GM12878 (cell line): ENCODE data around the gene CDC5L. TPM values are rescaled to one million over a fixed set of nuclear protein-coding genes. Genes with fewer than 3 reads are reported as not detected.

ENCODE experiments used
- ATAC-seq: fragments of 200-7000 bp; cut with Tn5 transposase; 3 replicates; pipeline ENCODE4 v1.9.1; 2020; ENCODE audit warnings: mild to moderate bottlenecking, moderate library complexity
- BruUV-seq: library from RNA; stranded (reverse); fragments of 400-500 nt; replicated peaks from 2 replicates; lab custom pipeline; 2021; lab: Mats Ljungman, UMichigan
- CTCF ChIA-PET: fragments of 300-600 bp; sonication (Branson Sonifier 250); formaldehyde crosslinking; extraction: SDS; loops from one replicate; lab custom pipeline; 2021; ENCODE audit warnings: inconsistent platforms; lab: Yijun Ruan, JAX
- POLR2A ChIA-PET: fragments of 350-600 bp; formaldehyde crosslinking; extraction: SDS; loops from one replicate; lab custom pipeline; 2021; ENCODE audit warnings: inconsistent platforms; lab: Charles Lee
- RAD21 ChIA-PET: fragments of 300-600 bp; sonication (Branson Sonifier 250); formaldehyde crosslinking; loops from one replicate; lab custom pipeline; 2023; ENCODE audit warnings: antibody characterized with exemption; ENCODE audit not compliant: unreplicated experiment; lab: Charles Lee
- SMC1A ChIA-PET: fragments of 300-600 bp; sonication (Branson Sonifier 250); formaldehyde crosslinking; loops from one replicate; lab custom pipeline; 2023; ENCODE audit not compliant: unreplicated experiment, uncharacterized antibody; lab: Charles Lee
- DNase-seq: peaks from one replicate; pipeline ENCODE4 v3.0.0-alpha.2; 2011; ENCODE audit warnings: low read depth, low spot score
- FAIRE-seq: peaks from 3 replicates; lab custom pipeline; 2011; peaks lifted over from hg19 to GRCh38; lab: Jason Lieb, UNC
- H2AFZ ChIP-seq: 2 replicates; pipeline ENCODE4 v1.6.0; 2011; ENCODE audit warnings: low read depth, low read length, control low read depth; ENCODE audit not compliant: control insufficient read depth
- H3K27ac ChIP-seq: 2 replicates; pipeline ENCODE4 v1.5.1; 2011; ENCODE audit warnings: control low read depth; ENCODE audit not compliant: control insufficient read depth, insufficient read depth
- H3K27me3 ChIP-seq, 2 experiments: replicated peaks in 1 of 2; 2 replicates each; pipeline versions ENCODE4 v1.6.0 to v1.6.1; 2011; ENCODE audit warnings: low read length in 1 of 2; ENCODE audit not compliant: control insufficient read depth in 2 of 2, insufficient read depth in 2 of 2
- H3K36me3 ChIP-seq, 2 experiments: 2 replicates each; pipeline ENCODE4 v1.5.1; 2011; ENCODE audit warnings: low read length in 1 of 2; ENCODE audit not compliant: control insufficient read depth in 2 of 2, insufficient read depth in 2 of 2
- H3K4me1 ChIP-seq: 2 replicates; pipeline ENCODE4 v1.6.1; 2011; ENCODE audit warnings: mild to moderate bottlenecking, low read length, moderate library complexity, mixed read lengths; ENCODE audit not compliant: control insufficient read depth, insufficient read depth
- H3K4me2 ChIP-seq: 2 replicates; pipeline ENCODE4 v1.6.0; 2011; ENCODE audit warnings: control low read depth; ENCODE audit not compliant: control insufficient read depth, insufficient read depth
- H3K4me3 ChIP-seq: fragments of 200-600 bp; sonication (generic); 2 replicates; pipeline ENCODE4 v1.5.1; 2016
- H3K79me2 ChIP-seq: 2 replicates; pipeline ENCODE4 v1.6.0; 2011; ENCODE audit warnings: low read length; ENCODE audit not compliant: control insufficient read depth, insufficient read depth
- H3K9ac ChIP-seq: 2 replicates; pipeline ENCODE4 v1.8.0; 2011; ENCODE audit warnings: low read length, control low read depth, mixed read lengths; ENCODE audit not compliant: control insufficient read depth, insufficient read depth
- H3K9me3 ChIP-seq: replicated peaks from 3 replicates; pipeline ENCODE4 v1.5.1; 2011; ENCODE audit warnings: mild to moderate bottlenecking, low read length; ENCODE audit not compliant: control insufficient read depth, insufficient read depth
- H4K20me1 ChIP-seq: 2 replicates; pipeline ENCODE4 v1.6.0; 2011; ENCODE audit not compliant: control insufficient read depth, insufficient read depth
- CHD2 ChIP-seq: IDR thresholded peaks from 2 replicates; pipeline ENCODE4 v1.6.1; 2011; ENCODE audit warnings: low read depth, low read length, improper control_type of control experiment, borderline replicate concordance
- ESRRA ChIP-seq: IDR thresholded peaks from 2 replicates; pipeline ENCODE4 v1.6.1; 2012; ENCODE audit warnings: mild to moderate bottlenecking, low read length, improper control_type of control experiment
- EZH2 ChIP-seq: IDR thresholded peaks from 2 replicates; pipeline ENCODE4 v1.6.1; 2012; ENCODE audit warnings: low read depth, mild to moderate bottlenecking, control low read depth, inconsistent platforms, low read length, borderline replicate concordance; ENCODE audit not compliant: control insufficient read depth
- FOS ChIP-seq: IDR thresholded peaks from 3 replicates; pipeline ENCODE4 v1.6.1; 2011; ENCODE audit warnings: borderline replicate concordance; ENCODE audit not compliant: insufficient read length; ENCODE audit errors: extremely low read depth
- PAX8 ChIP-seq: fragments of 450-650 bp; IDR thresholded peaks from 2 replicates; pipeline ENCODE4 v1.6.1; 2017; ENCODE audit warnings: mild to moderate bottlenecking, moderate library complexity
- SPI1 ChIP-seq: IDR thresholded peaks from 2 replicates; pipeline ENCODE4 v1.6.1; 2011; ENCODE audit warnings: low read depth, mild to moderate bottlenecking, low read length, moderate library complexity, borderline replicate concordance; ENCODE audit not compliant: insufficient read depth
- TARDBP ChIP-seq: IDR thresholded peaks from 2 replicates; pipeline ENCODE4 v1.6.1; 2016; ENCODE audit warnings: borderline replicate concordance
- TCF7 ChIP-seq: IDR thresholded peaks from 2 replicates; pipeline ENCODE4 v1.6.1; 2014; ENCODE audit warnings: antibody characterized with exemption, borderline replicate concordance
- ZBED1 ChIP-seq: IDR thresholded peaks from 2 replicates; pipeline ENCODE4 v1.6.1; 2016; ENCODE audit warnings: borderline replicate concordance
- WGBS: methylation state at CpG from one replicate; pipeline ENCODE4 v1.1.6; 2016; ENCODE audit warnings: low lambda C conversion rate; ENCODE audit not compliant: insufficient replicate concordance, insufficient coverage; ENCODE audit errors: missing lambda C conversion rate; 5-methylcytosine and 5-hydroxymethylcytosine counted together
- in situ Hi-C: fragments of 300-500 bp; cut with MboI; formaldehyde crosslinking; loops from 9 replicates; pipeline ENCODE4 v1.14.3; 2018; ENCODE audit warnings: mixed read lengths
- intact Hi-C: fragments of 100-400 bp; cut with micrococcal nuclease; formaldehyde crosslinking; loops from one replicate; pipeline ENCODE4 v1.14.2; 2022; ENCODE audit not compliant: unreplicated experiment
- polyA plus RNA-seq, 11 experiments: library from polyadenylated mRNA; depleted of rRNA in 4 of 11; unstranded in 6 of 11; stranded (reverse) in 5 of 11; fragments of >200 nt; fragmentation: Nextera tagmentation in 4 of 11; fragmentation: Illumina TruSeq in 1 of 11; extraction: Ambion mirVana in 4 of 11; extraction: Trizol in 1 of 11; gene quantifications; 1 replicate in 1 of 11; 2 replicates in 10 of 11; pipeline versions ENCODE4 v1.2.1 to v1.2.3, GENCODE V29; 2011 to 2016; ENCODE audit warnings: inconsistent platforms in 2 of 11, missing spikeins in 2 of 11, low read depth in 1 of 11
- total RNA-seq, 4 experiments: library from RNA; depleted of rRNA in 3 of 4; stranded (reverse); fragments of >200 nt in 3 of 4; fragmentation: Illumina TruSeq in 1 of 4; extraction: Trizol in 1 of 4; gene quantifications; 2 replicates each; pipeline versions ENCODE4 v1.2.1 to v1.2.3, GENCODE V29; 2013 to 2021

Gene CDC5L
- total and polyA plus RNA-seq, 10 of the 15 experiments (the other 5 are each of a cell fraction or from before 2014, with no cell fraction given) = 13.2 to 29.4 (median 18.8) TPM

DNA sequence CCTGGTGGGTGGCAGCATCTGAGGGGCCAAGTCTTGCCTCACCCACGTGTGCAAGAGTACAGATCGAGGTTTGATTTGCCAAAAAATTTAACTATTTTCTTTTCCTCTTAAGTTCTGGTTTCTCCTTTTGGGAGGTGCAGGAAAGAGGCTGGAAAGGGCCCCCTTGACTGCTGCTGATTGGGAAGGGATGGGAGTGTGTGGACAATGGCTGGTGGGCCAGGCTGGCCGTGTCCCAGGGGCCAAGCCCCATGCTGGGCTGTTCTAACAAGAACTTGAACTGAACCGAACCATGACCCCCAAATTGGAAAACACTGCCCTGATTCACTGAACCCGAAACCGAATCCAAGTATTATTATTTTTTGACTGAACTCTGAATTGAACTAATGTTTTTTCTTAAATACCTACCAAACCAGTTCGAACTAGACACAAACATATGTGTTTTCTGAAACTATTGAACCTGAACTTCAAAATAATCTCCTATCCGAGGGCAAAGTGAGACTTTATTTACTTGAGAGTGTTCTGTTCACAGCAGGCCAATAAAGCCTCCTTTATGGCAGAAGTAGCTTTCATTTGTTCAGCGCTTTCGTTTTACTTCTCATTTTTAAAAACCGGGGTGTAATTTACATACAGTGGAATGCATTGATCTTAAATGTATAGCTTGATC lies 91.2 kb downstream of the CDC5L start:
- Histone ChIP-seq H3K9me3 (no peaks in the 10 kb centered on the region), H3K4me3 (no peak overlapping the region), H3K4me2 (no peak overlapping the region), H2AFZ (no peak overlapping the region), H4K20me1 (no peaks in the 10 kb centered on the region), H3K4me1 (no peaks in the 10 kb centered on the region), H3K9ac (no peak overlapping the region), H3K79me2 (no peaks in the 10 kb centered on the region), H3K27me3 (peaks cover 0 to 1% of the 10 kb centered on the region in 2 experiments; a peak in 3 of 4 replicates), H3K36me3 (no peaks in the 10 kb centered on the region), H3K27ac (no peak overlapping the region)
- in situ Hi-C loops = no loop called here
- intact Hi-C loops = loop anchor here (5.0 kb wide), 2 partner anchors 174 to 944 kb away; no protein-coding TSS in a partner anchor
- TF ChIP-seq TARDBP (no peak), ESRRA (no peak), EZH2 (no peak), SPI1 (no peak), CHD2 (no peak), TCF7 (no peak), ZBED1 (no peak), FOS (no peak), PAX8 (no peak)
- WGBS = 15% methylated on average over 11 of the region's 11 CpGs
- SMC1A ChIA-PET = interaction anchor here (1.1 kb wide), 1 partner anchor 177 kb away, joined by 3 read pairs; no protein-coding TSS in a partner anchor
- DNase-seq = no peak
- no peak for FAIRE-seq
- RAD21 ChIA-PET = no interaction called here
- ATAC-seq = no peak
- no TSS peak for BruUV-seq
- CTCF ChIA-PET = interaction anchor here (1.3 kb wide), 1 partner anchor 9 kb away, joined by 5 read pairs; no protein-coding TSS in a partner anchor
- POLR2A ChIA-PET = no interaction called here
